ENCODE results near the gene MTHFSD.

GRCh38 chr16:86578061-86578599, 23.1 kb upstream of the MTHFSD start, which contains the start of gene FOXL1:
- no peak for TF ChIP-seq CTCF (IDR thresholded peaks at IDR 0.05; ENCODE audit: control extremely low read depth in 1 of 3, insufficient read depth in 1 of 3, low read depth in 1 of 3, low read length in 3 of 3)
- TF ChIP-seq CHD2 (IDR thresholded peaks at IDR 0.05; ENCODE audit: low read length), result no peak
- TF ChIP-seq EP300 (IDR thresholded peaks at IDR 0.05; ENCODE audit: borderline replicate concordance in 1 of 2, low read depth in 2 of 2, low read length in 2 of 2), result no peak
- no peak for TF ChIP-seq POLR2A (IDR thresholded peaks at IDR 0.05; ENCODE audit: control extremely low read depth in 1 of 2, low read depth in 2 of 2, low read length in 2 of 2)
- TF ChIP-seq YY1 (IDR thresholded peaks at IDR 0.05; ENCODE audit: low read depth, low read length), result no peak
- TF ChIP-seq RFX5 (IDR thresholded peaks at IDR 0.05; ENCODE audit: borderline replicate concordance, low read depth, low read length), result no peak
- no peak for TF ChIP-seq BACH1 (IDR thresholded peaks at IDR 0.05; ENCODE audit: low read length)
- TF ChIP-seq CEBPB (IDR thresholded peaks at IDR 0.05; ENCODE audit: low read depth, low read length), result no peak

Data from H1 (cell line).